HEK293 (cell line): Measurements from ENCODE around the gene TMEM178A.

Experiments used
- CTCF ChIP-seq: fragments of 450-650 bp; formaldehyde crosslinking; IDR thresholded peaks from 2 replicates; pipeline ENCODE4 v1.5.1; 2016; ENCODE audit warnings: missing biosample characterization, missing genetic modification characterization
- MYNN ChIP-seq: fragments of 450-650 bp; formaldehyde crosslinking; IDR thresholded peaks from 2 replicates; pipeline ENCODE4 v1.5.1; 2016; ENCODE audit warnings: missing biosample characterization, missing genetic modification characterization, borderline replicate concordance
- RBAK ChIP-seq: fragments of 450-650 bp; formaldehyde crosslinking; IDR thresholded peaks from 2 replicates; pipeline ENCODE4 v1.5.1; 2016; ENCODE audit warnings: missing biosample characterization, missing genetic modification characterization
- YY1 ChIP-seq: fragments of 450-650 bp; formaldehyde crosslinking; IDR thresholded peaks from 2 replicates; pipeline ENCODE4 v1.5.1; 2018; ENCODE audit warnings: missing biosample characterization, missing genetic modification characterization
- ZBTB17 ChIP-seq: fragments of 450-650 bp; formaldehyde crosslinking; IDR thresholded peaks from 2 replicates; pipeline ENCODE4 v1.5.1; 2016; ENCODE audit warnings: missing biosample characterization, missing genetic modification characterization
- ZBTB48 ChIP-seq: fragments of 450-650 bp; formaldehyde crosslinking; IDR thresholded peaks from 2 replicates; pipeline ENCODE4 v1.5.1; 2016; ENCODE audit warnings: missing biosample characterization, missing genetic modification characterization
- ZNF10 ChIP-seq: fragments of 450-650 bp; formaldehyde crosslinking; IDR thresholded peaks from 2 replicates; pipeline ENCODE4 v1.5.1; 2017; ENCODE audit warnings: missing biosample characterization, missing genetic modification characterization
- ZNF146 ChIP-seq: fragments of 450-650 bp; formaldehyde crosslinking; IDR thresholded peaks from 2 replicates; pipeline ENCODE4 v1.5.1; 2016; ENCODE audit warnings: missing biosample characterization, missing genetic modification characterization
- ZNF23 ChIP-seq: fragments of 450-650 bp; formaldehyde crosslinking; IDR thresholded peaks from 2 replicates; pipeline ENCODE4 v1.5.1; 2016; ENCODE audit warnings: missing biosample characterization, missing genetic modification characterization, borderline replicate concordance
- ZNF274 ChIP-seq, 2 experiments: fragments of 200-500 bp in 1 of 2; fragments of 450-650 bp in 1 of 2; sonication (Bioruptor generic) in 1 of 2; formaldehyde crosslinking in 1 of 2; IDR thresholded peaks; 2 replicates each; pipeline versions ENCODE4 v1.5.1 to v1.6.1; 2014 to 2016; ENCODE audit warnings: borderline replicate concordance in 1 of 2, inconsistent platforms in 1 of 2, low read length in 1 of 2, missing biosample characterization in 1 of 2, missing genetic modification characterization in 1 of 2
- ZNF561 ChIP-seq: fragments of 450-650 bp; IDR thresholded peaks from 2 replicates; pipeline ENCODE4 v1.5.1; 2018; ENCODE audit warnings: missing biosample characterization, missing genetic modification characterization, borderline replicate concordance
- ZNF704 ChIP-seq: fragments of 450-650 bp; formaldehyde crosslinking; IDR thresholded peaks from 2 replicates; pipeline ENCODE4 v1.5.1; 2016; ENCODE audit warnings: missing biosample characterization, missing genetic modification characterization
- ZSCAN4 ChIP-seq: fragments of 450-650 bp; formaldehyde crosslinking; IDR thresholded peaks from 2 replicates; pipeline ENCODE4 v1.5.1; 2017; ENCODE audit warnings: missing biosample characterization, missing genetic modification characterization
- TF ChIP-seq, protein P1 (sequence below): fragments of 450-650 bp; formaldehyde crosslinking; IDR thresholded peaks from 2 replicates; pipeline ENCODE4 v1.5.1; 2016; ENCODE audit warnings: missing biosample characterization, missing genetic modification characterization

DNA sequence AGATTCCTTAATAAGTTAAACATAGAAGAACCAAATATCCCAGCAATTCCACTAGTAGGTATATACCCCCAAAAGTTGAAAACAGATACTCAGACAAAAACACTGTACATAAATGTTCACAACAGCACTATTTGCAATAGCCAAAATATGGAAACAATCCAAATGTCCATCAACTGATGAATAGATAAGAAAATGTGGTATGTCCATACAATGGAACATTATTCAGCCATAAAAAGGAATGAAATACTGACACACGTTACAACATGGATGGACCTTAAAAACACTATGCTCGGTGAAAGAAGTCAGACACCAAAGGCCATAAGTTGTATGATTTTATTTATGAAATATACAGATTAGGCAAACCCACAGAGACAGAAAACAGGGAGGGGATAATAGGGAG, 12.5 kb downstream of the TMEM178A start:
- TF ChIP-seq ZNF23 (tag by site-specific recombination) = no peak
- TF ChIP-seq CTCF = no peak
- TF ChIP-seq, protein P1, sequence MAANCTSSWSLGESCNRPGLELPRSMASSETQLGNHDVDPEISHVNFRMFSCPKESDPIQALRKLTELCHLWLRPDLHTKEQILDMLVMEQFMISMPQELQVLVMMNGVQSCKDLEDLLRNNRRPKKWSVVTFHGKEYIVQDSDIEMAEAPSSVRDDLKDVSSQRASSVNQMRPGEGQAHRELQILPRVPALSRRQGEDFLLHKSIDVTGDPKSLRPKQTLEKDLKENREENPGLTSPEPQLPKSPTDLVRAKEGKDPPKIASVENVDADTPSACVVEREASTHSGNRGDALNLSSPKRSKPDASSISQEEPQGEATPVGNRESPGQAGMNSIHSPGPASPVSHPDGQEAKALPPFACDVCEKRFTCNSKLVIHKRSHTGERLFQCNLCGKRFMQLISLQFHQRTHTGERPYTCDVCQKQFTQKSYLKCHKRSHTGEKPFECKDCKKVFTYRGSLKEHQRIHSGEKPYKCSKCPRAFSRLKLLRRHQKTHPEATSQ (tag by site-specific recombination) = no peak
- no peak for TF ChIP-seq RBAK
- no peak for TF ChIP-seq MYNN (tag by site-specific recombination)
- no peak for TF ChIP-seq ZSCAN4 (tag by site-specific recombination)
- no peak for TF ChIP-seq ZBTB48
- TF ChIP-seq ZNF274 (IDR thresholded peaks at IDR 0.05; ENCODE audit: low read length) = no peak
- TF ChIP-seq ZNF274 (tag by site-specific recombination; IDR thresholded peaks at IDR 0.05; ENCODE audit: borderline replicate concordance) = no peak
- no peak for TF ChIP-seq YY1
- TF ChIP-seq ZBTB17 (tag by site-specific recombination) = no peak
- TF ChIP-seq ZNF10 (tag by site-specific recombination) = no peak
- peak; percentile 35; the same call in 1 of the 2 replicates for TF ChIP-seq ZNF146 (tag by site-specific recombination)
- TF ChIP-seq ZNF561 (tag by site-specific recombination) = no peak
- TF ChIP-seq ZNF704 (tag by site-specific recombination) = no peak
